ENCODE data around the gene RPS29.

GRCh38 chr14:49549446-49549845 lies 36.7 kb downstream of the RPS29 start:
- TF ChIP-seq SMC3 (IDR thresholded peaks at IDR 0.05) (no peak), CTCF (IDR thresholded peaks at IDR 0.05) (no peak), JUN (IDR thresholded peaks at IDR 0.05) (no peak), MYC (IDR thresholded peaks at IDR 0.05; ENCODE audit: borderline replicate concordance, low read length) (no peak), MAZ (IDR thresholded peaks at IDR 0.05; ENCODE audit: borderline replicate concordance, low read depth, low read length) (no peak), HDAC2 (IDR thresholded peaks at IDR 0.05) (no peak)
